DND-41 (cell line): ENCODE data around the gene PLEKHA8.

Experiments used
- ATAC-seq: fragments of 200-7000 bp; cut with Tn5 transposase; 3 replicates; pipeline ENCODE4 v1.9.1; 2021; ENCODE audit warnings: low read depth; ENCODE audit not compliant: insufficient read depth
- DNase-seq: peaks from one replicate; pipeline ENCODE4 v3.0.0-alpha.2; 2020
- H2AFZ ChIP-seq: 2 replicates; pipeline ENCODE4 v1.6.0; 2012; ENCODE audit warnings: low read depth, low read length
- H3K27ac ChIP-seq: 2 replicates; pipeline ENCODE4 v1.5.1; 2012; ENCODE audit warnings: low read length, inconsistent platforms
- H3K27me3 ChIP-seq: fragments of 200-600 bp; sonication (generic); 2 replicates; pipeline ENCODE4 v1.6.0; 2012; ENCODE audit warnings: low read length, mild to moderate bottlenecking, inconsistent platforms; ENCODE audit not compliant: insufficient read depth, poor library complexity
- H3K36me3 ChIP-seq: 2 replicates; pipeline ENCODE4 v1.5.1; 2012; ENCODE audit warnings: low read length, inconsistent platforms; ENCODE audit not compliant: insufficient read depth
- H3K4me1 ChIP-seq: 2 replicates; pipeline ENCODE4 v1.5.1; 2012; ENCODE audit warnings: mild to moderate bottlenecking, low read length; ENCODE audit not compliant: insufficient read depth
- H3K4me2 ChIP-seq: 2 replicates; pipeline ENCODE4 v1.6.0; 2012; ENCODE audit warnings: mild to moderate bottlenecking, moderate library complexity, low read length, inconsistent platforms; ENCODE audit not compliant: insufficient read depth
- H3K4me3 ChIP-seq, 2 experiments: fragments of 200-600 bp in 1 of 2; shearing (Covaris generic) in 1 of 2; 2 replicates each; pipeline ENCODE4 v1.5.1; 2012 to 2016; ENCODE audit warnings: inconsistent platforms in 2 of 2, low read length in 2 of 2, mild to moderate bottlenecking in 2 of 2, low read depth in 1 of 2, moderate library complexity in 1 of 2
- H3K79me2 ChIP-seq: 2 replicates; pipeline ENCODE4 v1.6.0; 2012; ENCODE audit warnings: low read length, inconsistent platforms; ENCODE audit not compliant: insufficient read depth
- H3K9ac ChIP-seq: 2 replicates; pipeline ENCODE4 v1.6.0; 2012; ENCODE audit warnings: low read depth, mild to moderate bottlenecking, inconsistent platforms, low read length, moderate library complexity
- H3K9me3 ChIP-seq: 2 replicates; pipeline ENCODE4 v1.5.1; 2012; ENCODE audit warnings: low read length, moderate library complexity, mild to moderate bottlenecking, inconsistent platforms; ENCODE audit not compliant: insufficient read depth, severe bottlenecking
- H4K20me1 ChIP-seq: 2 replicates; pipeline ENCODE4 v1.6.0; 2012; ENCODE audit warnings: low read length; ENCODE audit not compliant: insufficient read depth
- CTCF ChIP-seq: IDR thresholded peaks from 2 replicates; pipeline ENCODE4 v1.5.1; 2012; ENCODE audit warnings: borderline replicate concordance, low read length, moderate library complexity, mild to moderate bottlenecking; ENCODE audit not compliant: poor library complexity, severe bottlenecking; ENCODE audit errors: extremely low read depth
- EZH2 ChIP-seq: IDR thresholded peaks from 3 replicates; pipeline ENCODE4 v1.6.1; 2012; ENCODE audit warnings: borderline replicate concordance, low read depth, mild to moderate bottlenecking, moderate library complexity, low read length, inconsistent platforms; ENCODE audit not compliant: severe bottlenecking

PLEKHA8 gene

GRCh38 chr7:30177965-30178364 lies 149.8 kb downstream of the PLEKHA8 start:
- no peak for TF ChIP-seq CTCF
- no peak for TF ChIP-seq EZH2
- H3K4me1 ChIP-seq: no peaks in the 10 kb centered on the region
- H3K9ac ChIP-seq: no peak overlapping the region
- no peaks in the 10 kb centered on the region for H3K36me3 ChIP-seq
- no peak for ATAC-seq
- no peak overlapping the region for H3K4me3 ChIP-seq
- DNase-seq: no peak
- H3K9me3 ChIP-seq: no peaks in the 10 kb centered on the region
- H2AFZ ChIP-seq: no peak overlapping the region
- no peak overlapping the region for H3K4me2 ChIP-seq
- no peaks in the 10 kb centered on the region for H3K79me2 ChIP-seq
- no peak overlapping the region for H3K27ac ChIP-seq
- no peaks in the 10 kb centered on the region for H4K20me1 ChIP-seq
- H3K27me3 ChIP-seq: no peaks in the 10 kb centered on the region

GRCh38 chr7:30178748-30179436 lies 150.7 kb downstream of the PLEKHA8 start:
- TF ChIP-seq CTCF (no peak), EZH2 (no peak)
- H3K4me3 ChIP-seq: no peak overlapping the region
- DNase-seq (no peak), ATAC-seq (no peak)
- no peak overlapping the region for H3K4me2 ChIP-seq
- no peaks in the 10 kb centered on the region for H3K36me3 ChIP-seq
- no peak overlapping the region for H3K9ac ChIP-seq
- H4K20me1 ChIP-seq: no peaks in the 10 kb centered on the region
- H3K27ac ChIP-seq: no peak overlapping the region
- no peaks in the 10 kb centered on the region for H3K79me2 ChIP-seq
- no peaks in the 10 kb centered on the region for H3K27me3 ChIP-seq
- H2AFZ ChIP-seq: no peak overlapping the region
- H3K4me1 ChIP-seq: no peaks in the 10 kb centered on the region
- no peaks in the 10 kb centered on the region for H3K9me3 ChIP-seq
